DMS153 treated with DMSO at 0.1 percent for 48 hours (cell line): ENCODE measurements around the gene SPATA3.
"Not testable (repeated sequence)": the region's sequence is repeated elsewhere in the genome, so short reads cannot be mapped to it uniquely, and the experiment has no call there.

Source experiments
- DNase-seq: peaks from one replicate; lab custom pipeline; 2025; ENCODE audit not compliant: unreplicated experiment; lab: John Stamatoyannopoulos, UW

The SPATA3 gene

GRCh38 chr2:231018184-231018583, 22.3 kb downstream of the SPATA3 start:
- no peak for DNase-seq

GRCh38 chr2:231025059-231025458, 29.1 kb downstream of the SPATA3 start:
- DNase-seq = not testable (repeated sequence)

- DNase-seq = no peak
These were observed 33.0 kb downstream of the SPATA3 start for GRCh38 chr2:231028889-231029288.

GRCh38 chr2:231029563-231029962, 33.6 kb downstream of the SPATA3 start:
- DNase-seq = no peak

- DNase-seq = no peak
These were observed 34.8 kb downstream of the SPATA3 start for GRCh38 chr2:231030725-231031124.

- DNase-seq = no peak
These were observed 36.7 kb downstream of the SPATA3 start for GRCh38 chr2:231032575-231033140.

GRCh38 chr2:231033147-231034132, 37.5 kb downstream of the SPATA3 start:
- DNase-seq = no peak

GRCh38 chr2:231034291-231034882, 38.5 kb downstream of the SPATA3 start:
- no peak for DNase-seq

- no peak for DNase-seq
These were observed 40.2 kb downstream of the SPATA3 start for GRCh38 chr2:231036131-231036530.

- DNase-seq = no peak
These were observed 40.7 kb downstream of the SPATA3 start for GRCh38 chr2:231036578-231037106.

GRCh38 chr2:231037202-231037730, 41.3 kb downstream of the SPATA3 start, which contains the start of gene C2orf72:
TSS of gene C2orf72 (plus strand) at chr2:231037523. CDS start at chr2:231037566, 43 bp downstream.
- DNase-seq = no peak

- no peak for DNase-seq
These were observed 42.0 kb downstream of the SPATA3 start for GRCh38 chr2:231037731-231038482.

- DNase-seq = no peak
These were observed 42.8 kb downstream of the SPATA3 start for GRCh38 chr2:231038483-231039293.

- DNase-seq = no peak
These were observed 43.4 kb downstream of the SPATA3 start for GRCh38 chr2:231039294-231039664.

- DNase-seq = no peak
These were observed 44.0 kb downstream of the SPATA3 start for GRCh38 chr2:231039821-231040364.

- DNase-seq = no peak
These were observed 45.3 kb downstream of the SPATA3 start for GRCh38 chr2:231041061-231041689.

GRCh38 chr2:231043796-231044195, 47.9 kb downstream of the SPATA3 start:
- no peak for DNase-seq

GRCh38 chr2:231046916-231047273, 51.0 kb downstream of the SPATA3 start:
- DNase-seq = no peak

- no peak for DNase-seq
These were observed 51.5 kb downstream of the SPATA3 start for GRCh38 chr2:231047274-231047922.
